ENCODE measurements around the gene PLOD2. TPM values are rescaled to one million over a fixed set of nuclear protein-coding genes. Genes with fewer than 3 reads are reported as not detected.

Gene PLOD2
- total and polyA plus RNA-seq, 2 of the 8 experiments (the other 6 are each of a cell fraction or from before 2014, with no cell fraction given): 4.0 to 28.7 TPM

- Histone ChIP-seq H3K9ac (replicated peaks in 1 of 4; ENCODE audit: extremely low read depth in 1 of 4, low read depth in 3 of 4, low read length in 3 of 4) (no peak overlapping the region), H3K79me2 (ENCODE audit: control insufficient read depth in 1 of 2, insufficient read depth in 2 of 2, low read length in 2 of 2) (peaks cover 0 to 54% of the 10 kb centered on the region in 2 experiments; a peak in 2 of 4 replicates), H3K56ac (replicated peaks; ENCODE audit: insufficient read length, low read depth, low read length) (no peak overlapping the region), H3K23me2 (ENCODE audit: low read depth, low read length) (no peaks in the 10 kb centered on the region), H3K36me3 (ENCODE audit: control insufficient read depth in 2 of 4, insufficient read depth in 4 of 4, low read length in 3 of 4) (no peaks in the 10 kb centered on the region), H3K79me1 (ENCODE audit: low read depth, low read length) (no peaks in the 10 kb centered on the region; the same call in 1 of the 2 replicates), H3K23ac (ENCODE audit: insufficient read length) (no peak overlapping the region), H4K5ac (ENCODE audit: insufficient read length, low read depth, low read length) (no peak overlapping the region), H3K14ac (ENCODE audit: insufficient read length) (no peak overlapping the region), H2AK5ac (ENCODE audit: low read depth, low read length) (no peak overlapping the region), H4K91ac (replicated peaks; ENCODE audit: insufficient read length, low read length) (no peak overlapping the region), H2BK12ac (ENCODE audit: low read depth, low read length) (no peak overlapping the region), H2BK5ac (ENCODE audit: low read depth, low read length) (no peak overlapping the region), H3K4ac (replicated peaks; ENCODE audit: insufficient read length, low read depth, low read length) (no peak overlapping the region), H3K4me2 (ENCODE audit: insufficient read depth in 1 of 2, low read depth in 2 of 2, low read length in 2 of 2) (no peak overlapping the region), H3K27ac (ENCODE audit: low read depth, low read length) (no peak overlapping the region), H4K8ac (ENCODE audit: extremely low read depth, insufficient read depth, low read length) (no peak overlapping the region), H3K4me1 (replicated peaks in 1 of 4; ENCODE audit: control insufficient read depth in 3 of 4, insufficient read depth in 4 of 4, low read length in 3 of 4) (no peaks in the 10 kb centered on the region; a peak in 1 of 7 replicates), H4K20me1 (replicated peaks in 1 of 2; ENCODE audit: control insufficient read depth in 1 of 2, insufficient read depth in 2 of 2, low read length in 2 of 2) (peaks cover 0 to 1% of the 10 kb centered on the region in 2 experiments), H2BK20ac (ENCODE audit: low read length) (no peak overlapping the region), H3K9me3 (ENCODE audit: insufficient read depth in 2 of 2, low read depth in 1 of 2, low read length in 1 of 2) (no peaks in the 10 kb centered on the region), H3K18ac (ENCODE audit: extremely low read depth, low read length) (no peak overlapping the region), H3K4me3 (ENCODE audit: extremely low read depth in 1 of 4, insufficient read depth in 2 of 4, low read depth in 3 of 4, low read length in 4 of 4) (no peak overlapping the region), H3K27me3 (replicated peaks in 1 of 4; ENCODE audit: control insufficient read depth in 3 of 4, extremely low read depth in 1 of 4, insufficient read depth in 3 of 4, low read length in 3 of 4) (no peaks in the 10 kb centered on the region), H2BK15ac (ENCODE audit: low read length) (no peak overlapping the region), H2AFZ (ENCODE audit: low read length) (no peak overlapping the region), H2BK120ac (replicated peaks; ENCODE audit: low read depth, low read length) (no peak overlapping the region)
- 91% methylated on average over 1 of the region's 1 CpG; no CpG with 5 or more reads in 1 of the 2 experiments for WGBS, 2 experiments (ENCODE audit: extremely low coverage in 1 of 2, insufficient coverage in 1 of 2, insufficient read length in 1 of 2, insufficient replicate concordance in 2 of 2, low coverage in 1 of 2, low lambda C conversion rate in 2 of 2, missing lambda C conversion rate in 1 of 2)
- POLR2A ChIA-PET (ENCODE audit: partially characterized antibody): interaction anchor here (1.1 kb wide), 1 partner anchor 16 kb away, joined by 3 read pairs; the partner anchor contains the start of gene PLOD2
- FAIRE-seq (no peak), DNase-seq (ENCODE audit: low read depth in 1 of 2, low spot score in 2 of 2) (no peak)
- CTCF ChIA-PET (ENCODE audit: partially characterized antibody): interaction anchor here (0.6 to 2.3 kb wide), 6 partner anchors 14 to 1722 kb away, joined by 3 to 12 read pairs (median 3); no protein-coding TSS in a partner anchor
- no peak for TF ChIP-seq CTBP2 (IDR thresholded peaks at IDR 0.05; ENCODE audit: borderline replicate concordance, insufficient read depth, insufficient read length, low read length)
- no peak for TF ChIP-seq ATF3 (IDR thresholded peaks at IDR 0.05; ENCODE audit: insufficient read depth, low read depth, low read length)
- no peak for TF ChIP-seq SIX5 (IDR thresholded peaks at IDR 0.05; ENCODE audit: low read depth, low read length)
- TF ChIP-seq MAX (IDR thresholded peaks at IDR 0.05): no peak
- TF ChIP-seq KDM4A (IDR thresholded peaks at IDR 0.05; ENCODE audit: low read depth, low read length, severe bottlenecking): no peak
- no peak for TF ChIP-seq JUN (IDR thresholded peaks at IDR 0.05; ENCODE audit: low read depth, low read length)
- no peak for TF ChIP-seq ZNF274 (IDR thresholded peaks at IDR 0.05; ENCODE audit: borderline replicate concordance, extremely low read depth, low read length)
- no peak for TF ChIP-seq SP1 (IDR thresholded peaks at IDR 0.05; ENCODE audit: low read depth, low read length)
- no peak for TF ChIP-seq KDM1A (IDR thresholded peaks at IDR 0.05; ENCODE audit: borderline replicate concordance, low read length)
- no peak for TF ChIP-seq POU5F1 (IDR thresholded peaks at IDR 0.05; ENCODE audit: low read depth, low read length)
- no peak for TF ChIP-seq RNF2 (IDR thresholded peaks at IDR 0.05; ENCODE audit: borderline replicate concordance, low read depth, low read length, missing control alignments, poor library complexity, severe bottlenecking)
- no peak for TF ChIP-seq NRF1 (IDR thresholded peaks at IDR 0.05; ENCODE audit: low read depth, low read length)
- TF ChIP-seq EZH2 (IDR thresholded peaks at IDR 0.05; ENCODE audit: low read depth, low read length, severe bottlenecking): no peak
These were observed 15.3 kb downstream of the PLOD2 start for GRCh38 chr3:146145642-146146041.

Data from H1 (cell line).